ENCODE results near the gene GANAB.
"Not testable (repeated sequence)": the region's sequence is repeated elsewhere in the genome, so short reads cannot be mapped to it uniquely, and the experiment has no call there.

Gene GANAB

DNA sequence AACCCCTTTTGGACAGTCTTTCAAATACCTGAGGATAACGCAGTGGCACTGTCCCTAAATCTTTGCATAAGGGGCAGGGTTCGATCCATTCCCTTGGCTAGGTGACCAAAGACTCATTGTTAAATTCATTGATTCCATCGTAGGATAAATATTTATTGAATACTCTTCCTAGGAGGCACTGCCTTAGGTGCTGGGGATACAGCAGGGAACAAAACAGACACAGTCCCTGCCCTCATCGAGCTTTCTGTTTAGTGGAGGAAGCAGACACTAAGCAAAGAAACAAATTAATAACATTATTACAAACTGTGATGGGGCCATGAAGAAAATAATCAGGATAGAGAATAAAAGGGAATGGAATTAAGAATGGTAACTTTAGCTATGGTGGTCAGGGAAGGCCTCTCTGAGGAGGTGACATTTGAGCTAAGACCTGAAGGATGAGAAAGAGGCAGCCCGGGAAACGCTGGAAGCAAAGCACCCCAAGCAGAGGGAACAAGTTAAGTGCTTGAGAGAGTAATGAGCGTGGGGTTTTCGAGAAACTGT lies 25.3 kb downstream of the GANAB start:
- H3K9me3 Mint-ChIP-seq, result no peaks in the 10 kb centered on the region
- peaks cover 22% of the 10 kb centered on the region for H3K4me1 Mint-ChIP-seq (ENCODE audit: low read depth)
- peaks cover 29% of the 10 kb centered on the region for H3K36me3 Mint-ChIP-seq (ENCODE audit: low read depth)
- peak overlapping the region; percentile 90 for H3K4me3 Mint-ChIP-seq
- peak overlapping the region; percentile 99 for H3K27ac Mint-ChIP-seq
- no peaks in the 10 kb centered on the region for H3K27me3 Mint-ChIP-seq (ENCODE audit: low read depth)

- peaks cover 24% of the 10 kb centered on the region for H3K36me3 Mint-ChIP-seq (ENCODE audit: low read depth)
- H3K4me3 Mint-ChIP-seq; H3K27me3 Mint-ChIP-seq (ENCODE audit: low read depth); H3K27ac Mint-ChIP-seq; H3K9me3 Mint-ChIP-seq: not testable (repeated sequence)
- peaks cover 28% of the 10 kb centered on the region for H3K4me1 Mint-ChIP-seq (ENCODE audit: low read depth)
Measured at GRCh38 chr11:62616957-62617356, 29.5 kb downstream of the GANAB start.

- Mint-ChIP-seq H3K9me3 (no peaks in the 10 kb centered on the region), H3K36me3 (ENCODE audit: low read depth) (peaks cover 16% of the 10 kb centered on the region), H3K27me3 (ENCODE audit: low read depth) (no peaks in the 10 kb centered on the region), H3K4me1 (ENCODE audit: low read depth) (peaks cover 24% of the 10 kb centered on the region), H3K27ac (no peak overlapping the region), H3K4me3 (no peak overlapping the region)
Measured at GRCh38 chr11:62615521-62615920, 30.9 kb downstream of the GANAB start.

- peak overlapping the region; percentile 77 for H3K27ac Mint-ChIP-seq
- peaks cover 21% of the 10 kb centered on the region for H3K36me3 Mint-ChIP-seq (ENCODE audit: low read depth)
- H3K27me3 Mint-ChIP-seq (ENCODE audit: low read depth), result no peaks in the 10 kb centered on the region
- peak overlapping the region; percentile 10 for H3K4me3 Mint-ChIP-seq
- H3K4me1 Mint-ChIP-seq (ENCODE audit: low read depth), result peaks cover 27% of the 10 kb centered on the region
- H3K9me3 Mint-ChIP-seq, result no peaks in the 10 kb centered on the region
Measured at GRCh38 chr11:62614275-62614674, 32.1 kb downstream of the GANAB start.

GRCh38 chr11:62613291-62613778 lies 33.1 kb downstream of the GANAB start:
- no peaks in the 10 kb centered on the region for H3K9me3 Mint-ChIP-seq
- peak overlapping the region; percentile 75 for H3K27ac Mint-ChIP-seq
- H3K36me3 Mint-ChIP-seq (ENCODE audit: low read depth), result peaks cover 20% of the 10 kb centered on the region
- no peaks in the 10 kb centered on the region for H3K27me3 Mint-ChIP-seq (ENCODE audit: low read depth)
- peaks cover 32% of the 10 kb centered on the region for H3K4me1 Mint-ChIP-seq (ENCODE audit: low read depth)
- peak overlapping the region; percentile 54 for H3K4me3 Mint-ChIP-seq

DNA sequence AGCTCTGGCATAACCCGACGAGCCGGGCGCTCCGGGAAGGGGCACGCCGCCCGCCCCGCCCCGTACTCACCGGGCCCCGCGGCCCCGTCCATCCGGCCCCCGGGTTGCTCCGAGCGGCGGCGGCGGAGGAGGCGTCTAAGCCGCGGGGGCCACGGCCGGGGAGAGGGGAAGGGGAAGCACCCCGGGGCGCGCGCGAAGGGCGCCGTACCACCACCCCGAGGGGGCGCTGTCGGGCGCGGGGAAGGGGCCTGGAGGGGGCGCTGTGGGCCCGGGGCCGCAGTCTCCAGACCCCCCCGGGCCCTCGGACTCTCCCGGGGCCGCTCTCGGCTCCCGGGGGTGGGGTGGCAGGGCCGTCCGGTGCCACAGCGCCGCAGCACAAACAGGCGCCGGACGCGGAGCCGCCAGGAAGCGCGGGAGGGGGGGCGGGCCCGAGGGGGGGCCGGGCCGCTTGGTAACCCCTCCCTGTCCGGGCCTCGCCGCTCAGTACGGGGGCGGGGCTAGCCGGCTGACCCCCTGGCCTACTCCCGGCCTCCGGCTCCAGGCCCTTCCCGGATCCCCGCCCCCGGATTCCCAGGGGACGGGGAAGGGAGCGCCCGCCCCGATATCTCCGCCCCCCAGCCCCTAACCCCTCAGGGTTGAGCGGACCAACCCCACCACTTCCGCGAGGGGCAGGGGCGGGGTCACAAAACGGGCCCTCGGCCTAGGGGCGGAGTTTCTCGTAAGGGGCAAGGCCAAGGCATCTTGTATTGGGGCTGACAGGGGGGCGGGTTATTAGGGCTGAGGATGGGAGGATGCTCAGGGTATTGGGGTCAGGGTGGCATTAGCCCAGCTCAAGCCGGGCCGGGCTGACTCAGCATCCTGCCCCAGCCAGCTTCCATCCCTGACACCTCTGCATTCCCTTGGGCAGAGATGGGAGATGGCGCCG lies 33.8 kb downstream of the GANAB start, which contains the start of the genes EML3 and ROM1:
Gene EML3, minus strand, starts transcription at position 410 of the 925 bp plus-strand sequence. Its CDS starts 318 bp downstream, at position 92.
Gene ROM1, plus strand, starts transcription at position 892 of the 925 bp plus-strand sequence. Its CDS starts 25 bp downstream, at position 917.
- Mint-ChIP-seq H3K4me3 (peak within 1 kb of the TSS; percentile 93), H3K9me3 (no peaks in the 10 kb centered on the region), H3K4me1 (ENCODE audit: low read depth) (peaks cover 39% of the 10 kb centered on the region), H3K27me3 (ENCODE audit: low read depth) (no peaks in the 10 kb centered on the region), H3K27ac (peak within 1 kb of the TSS; percentile 91), H3K36me3 (ENCODE audit: low read depth) (peaks cover 26% of the 10 kb centered on the region)

DNA sequence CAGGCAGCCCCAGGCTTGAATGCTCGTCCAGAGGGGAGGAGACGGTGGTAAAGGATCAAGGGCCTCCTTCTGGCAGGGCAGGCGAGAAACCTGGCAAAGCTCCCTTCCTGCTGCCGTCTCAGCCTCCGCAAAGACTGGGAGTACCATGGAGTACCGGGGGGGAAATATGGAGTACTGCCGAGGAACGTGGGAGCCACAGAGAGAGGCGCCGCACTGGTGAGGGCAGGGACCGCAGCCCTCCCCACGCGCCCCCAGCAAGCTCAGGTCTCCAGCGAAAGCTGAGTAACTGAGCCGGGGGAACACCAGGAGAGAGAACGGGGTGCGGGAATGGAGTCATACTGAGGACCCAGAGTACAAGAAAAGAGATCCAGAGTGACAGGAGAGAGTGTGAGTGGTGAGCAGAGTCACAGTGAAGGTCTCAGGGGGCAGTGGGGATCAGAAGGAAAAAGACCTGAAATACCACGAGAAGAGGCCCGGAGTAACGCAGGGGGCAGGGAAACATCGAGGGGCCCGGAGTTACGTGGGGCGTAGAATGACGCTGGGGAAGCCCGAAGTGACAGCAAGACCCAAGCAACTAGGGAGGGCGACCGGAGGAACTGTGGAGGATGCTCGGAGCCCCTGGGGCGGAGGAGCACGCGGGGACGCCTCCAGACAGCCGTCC lies 34.6 kb downstream of the GANAB start:
- H3K27ac Mint-ChIP-seq, result peak overlapping the region; percentile 91
- H3K4me3 Mint-ChIP-seq, result peak overlapping the region; percentile 93
- peaks cover 41% of the 10 kb centered on the region for H3K4me1 Mint-ChIP-seq (ENCODE audit: low read depth)
- H3K9me3 Mint-ChIP-seq, result no peaks in the 10 kb centered on the region
- peaks cover 26% of the 10 kb centered on the region for H3K36me3 Mint-ChIP-seq (ENCODE audit: low read depth)
- no peaks in the 10 kb centered on the region for H3K27me3 Mint-ChIP-seq (ENCODE audit: low read depth)

DNA sequence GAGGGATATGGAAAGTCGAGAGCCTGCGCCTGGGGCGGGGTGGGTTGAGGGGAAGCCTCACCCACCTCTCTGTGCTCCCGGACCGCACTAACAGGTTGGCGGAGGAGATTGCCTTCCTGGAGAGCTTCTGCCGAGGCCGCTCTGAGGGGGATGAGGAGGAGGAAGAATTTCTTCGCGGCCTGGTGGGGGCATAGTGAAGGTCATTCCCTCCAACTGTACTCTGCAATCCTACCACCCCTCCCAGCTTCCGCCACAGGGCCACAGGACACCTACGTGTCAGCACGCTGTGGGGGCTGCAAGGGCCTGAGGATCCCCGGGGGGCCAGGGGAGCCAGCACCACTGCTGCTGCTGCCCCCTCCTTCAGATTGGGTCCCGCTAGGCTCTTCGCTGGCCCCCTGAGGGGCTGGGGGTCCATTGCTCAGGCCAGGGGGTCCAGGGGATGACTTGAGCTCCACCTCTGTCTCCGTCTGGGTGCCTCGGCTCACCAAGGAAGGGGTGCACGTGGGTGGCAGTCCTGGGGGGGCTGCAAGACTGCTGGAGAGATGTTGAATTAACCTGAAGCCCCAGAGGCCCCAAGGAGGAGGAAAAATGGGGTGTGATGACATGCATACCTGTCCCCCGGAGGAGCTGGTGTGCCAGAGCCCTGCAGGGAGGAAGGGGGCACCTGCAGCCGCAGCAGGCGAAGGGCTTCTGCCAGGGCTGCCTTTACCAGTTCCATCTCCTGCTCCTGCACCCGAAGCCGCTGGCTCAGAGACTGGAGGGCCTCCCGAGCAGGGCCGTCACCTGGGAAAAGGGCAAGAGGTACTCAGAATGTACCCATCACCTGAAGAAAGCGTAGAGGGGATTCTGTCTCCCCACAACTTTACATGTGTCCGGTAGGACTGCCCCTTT lies 35.4 kb downstream of the GANAB start:
- peaks cover 43% of the 10 kb centered on the region for H3K4me1 Mint-ChIP-seq (ENCODE audit: low read depth)
- peak overlapping the region; percentile 93 for H3K4me3 Mint-ChIP-seq
- H3K27me3 Mint-ChIP-seq (ENCODE audit: low read depth), result no peaks in the 10 kb centered on the region
- H3K36me3 Mint-ChIP-seq (ENCODE audit: low read depth), result peaks cover 30% of the 10 kb centered on the region
- H3K27ac Mint-ChIP-seq, result peak overlapping the region; percentile 91
- no peaks in the 10 kb centered on the region for H3K9me3 Mint-ChIP-seq

- Mint-ChIP-seq H3K36me3 (ENCODE audit: low read depth) (peaks cover 31% of the 10 kb centered on the region), H3K27ac (peak overlapping the region; percentile 75)
Measured at GRCh38 chr11:62610403-62610802, 36.0 kb downstream of the GANAB start.

DNA sequence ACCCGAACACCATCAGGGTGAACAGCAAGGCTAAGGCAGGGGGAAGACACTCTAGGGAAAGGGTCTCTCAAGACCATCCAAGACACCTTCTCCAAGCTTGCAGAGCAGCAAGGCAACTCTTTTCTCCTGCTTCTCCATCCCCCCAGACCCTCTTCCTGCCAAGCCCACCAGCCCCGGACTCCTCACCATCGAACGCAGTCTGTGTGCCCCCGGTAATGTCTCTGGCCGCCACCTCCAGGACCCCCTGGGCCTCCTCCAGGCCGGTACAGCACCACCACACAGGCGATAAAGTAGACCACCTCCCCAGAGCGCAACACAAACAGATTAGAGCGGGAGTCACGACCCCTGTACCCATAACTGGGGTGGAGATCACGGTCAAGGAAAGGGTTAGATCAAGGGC lies 37.6 kb downstream of the GANAB start:
- Mint-ChIP-seq H3K4me3 (peak overlapping the region; percentile 37), H3K27me3 (ENCODE audit: low read depth) (no peaks in the 10 kb centered on the region), H3K4me1 (ENCODE audit: low read depth) (peaks cover 36% of the 10 kb centered on the region), H3K9me3 (no peaks in the 10 kb centered on the region), H3K27ac (no peak overlapping the region), H3K36me3 (ENCODE audit: low read depth) (peaks cover 31% of the 10 kb centered on the region)

More at GRCh38 chr11:62610403-62610802, 36.0 kb downstream of the GANAB start:
- Mint-ChIP-seq H3K4me3 (peak overlapping the region; percentile 78), H3K4me1 (ENCODE audit: low read depth) (peaks cover 43% of the 10 kb centered on the region), H3K9me3 (no peaks in the 10 kb centered on the region), H3K27me3 (ENCODE audit: low read depth) (no peaks in the 10 kb centered on the region)

- peaks cover 37% of the 10 kb centered on the region for H3K36me3 Mint-ChIP-seq (ENCODE audit: low read depth)
- H3K9me3 Mint-ChIP-seq, result no peaks in the 10 kb centered on the region
Measured at GRCh38 chr11:62607714-62608113, 38.7 kb downstream of the GANAB start.

DNA sequence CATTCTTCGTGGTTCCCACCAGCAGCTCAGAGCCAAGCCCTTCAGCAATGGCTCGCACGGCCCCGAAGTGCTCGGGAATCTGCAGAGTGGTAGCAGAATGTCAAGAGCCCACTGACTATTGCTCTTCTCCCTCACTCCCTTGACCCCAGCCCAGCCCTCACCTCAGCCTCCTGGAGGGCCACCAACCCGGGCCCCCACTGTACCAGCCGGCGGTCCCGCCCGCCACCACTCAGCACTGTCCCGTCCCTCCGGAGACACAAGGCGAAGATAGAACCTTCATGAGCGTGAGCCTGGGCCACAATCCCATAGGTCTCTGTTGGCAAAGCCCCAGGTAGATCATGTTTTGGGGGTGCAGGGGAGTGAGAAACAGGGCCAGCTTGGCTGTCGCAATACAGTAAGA lies 40.5 kb downstream of the GANAB start:
- Mint-ChIP-seq H3K27ac (no peak overlapping the region), H3K4me1 (ENCODE audit: low read depth) (peaks cover 43% of the 10 kb centered on the region), H3K36me3 (ENCODE audit: low read depth) (peaks cover 41% of the 10 kb centered on the region), H3K9me3 (no peaks in the 10 kb centered on the region), H3K4me3 (no peak overlapping the region), H3K27me3 (ENCODE audit: low read depth) (no peaks in the 10 kb centered on the region)

More at GRCh38 chr11:62607714-62608113, 38.7 kb downstream of the GANAB start:
- Mint-ChIP-seq H3K27ac (no peak overlapping the region), H3K4me1 (ENCODE audit: low read depth) (peaks cover 41% of the 10 kb centered on the region), H3K4me3 (no peak overlapping the region), H3K27me3 (ENCODE audit: low read depth) (no peaks in the 10 kb centered on the region)

DNA sequence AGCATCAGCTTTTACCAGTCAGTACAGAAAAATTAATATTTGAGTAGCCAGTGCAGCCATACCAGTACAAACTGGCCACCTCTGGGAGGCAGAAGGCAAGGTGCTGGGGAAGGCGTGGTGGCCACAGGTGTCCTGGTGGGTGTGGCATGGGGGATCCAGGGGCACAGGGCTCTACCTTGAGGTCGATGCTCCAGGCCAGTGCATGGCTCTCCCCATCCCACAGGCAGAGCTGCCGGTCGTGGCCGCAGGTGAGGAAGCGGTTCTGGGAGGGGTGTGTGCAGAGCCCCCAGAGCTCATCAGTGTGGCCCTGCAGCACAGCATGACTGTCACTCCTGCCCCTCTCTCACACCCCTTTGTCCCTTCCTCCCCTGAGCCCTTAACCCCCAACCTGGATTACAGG lies 40.9 kb downstream of the GANAB start:
- Mint-ChIP-seq H3K4me1 (ENCODE audit: low read depth) (peaks cover 41% of the 10 kb centered on the region), H3K4me3 (no peak overlapping the region), H3K27ac (no peak overlapping the region), H3K36me3 (ENCODE audit: low read depth) (peaks cover 42% of the 10 kb centered on the region), H3K9me3 (no peaks in the 10 kb centered on the region), H3K27me3 (ENCODE audit: low read depth) (no peaks in the 10 kb centered on the region)
